Stimulated activated CD8-positive, alpha-beta memory T cell treated with anti-CD3 and anti-CD28 coated beads, Interleukin-15, amount 100 ng/mL, for 4 hours (primary cell): ENCODE results near the gene PAK1.

Experiments used
- DNase-seq, 2 donors: peaks; one replicate each; pipeline ENCODE4 v3.0.0-alpha.2; 2020; ENCODE audit warnings: low read depth in 2 of 2

The PAK1 gene

DNA sequence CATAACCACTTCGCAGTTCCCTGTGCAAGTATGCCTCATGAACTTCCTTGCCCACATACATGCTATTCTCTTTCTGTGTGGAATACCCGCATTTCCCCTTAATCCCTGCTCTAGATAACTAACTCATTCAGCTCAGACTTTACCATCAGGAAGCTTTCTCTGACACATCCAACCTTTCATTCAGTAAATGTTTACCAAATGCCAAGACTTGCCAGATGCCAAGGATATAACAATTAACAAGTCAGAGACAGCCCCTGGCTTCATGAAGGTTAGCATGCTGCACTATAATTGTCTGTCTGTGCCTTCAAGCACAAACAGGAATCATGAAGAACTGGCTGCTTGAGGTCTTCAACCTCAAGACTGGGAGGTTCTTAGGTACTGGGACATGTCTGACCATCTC is 101.2 kb downstream of the PAK1 start:
- no peak for DNase-seq

DNA sequence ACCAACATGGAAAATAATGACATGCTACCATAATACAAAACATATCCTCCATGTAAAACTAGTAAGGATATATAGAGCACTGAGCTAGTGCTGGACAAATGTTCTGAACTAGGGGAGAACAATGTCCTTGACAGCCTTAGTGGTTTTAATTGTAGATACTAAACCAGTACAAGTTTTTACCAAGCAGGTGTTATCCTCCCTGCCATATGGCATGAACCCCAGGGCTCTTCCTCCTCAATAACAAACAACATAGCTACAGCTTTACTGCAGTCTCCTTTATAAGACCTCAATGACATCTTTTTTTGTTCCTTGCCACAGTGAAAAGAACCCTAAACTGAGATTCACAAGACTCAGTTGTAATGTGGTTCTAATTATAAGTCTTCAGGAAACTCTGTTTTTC is 102.2 kb downstream of the PAK1 start:
- DNase-seq: no peak

DNA sequence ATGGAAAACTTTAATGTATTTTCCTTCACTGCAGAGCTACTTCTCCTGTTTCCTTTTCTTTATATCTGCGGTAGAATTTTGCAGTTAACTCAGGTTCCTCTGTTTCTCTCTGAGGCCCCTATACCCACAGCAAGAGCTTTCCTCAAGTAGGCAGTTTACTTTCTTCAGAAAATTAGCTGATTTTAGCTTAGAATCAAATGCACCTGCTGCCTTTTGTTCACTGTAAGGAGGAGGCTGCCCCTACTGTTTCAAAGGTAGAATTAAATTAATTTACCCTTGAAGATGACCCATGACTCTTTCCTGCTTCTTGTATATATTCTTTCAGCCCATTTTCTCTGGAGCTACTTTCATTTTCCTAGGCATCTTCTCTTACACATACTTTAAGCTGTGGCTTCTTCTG is 103.7 kb downstream of the PAK1 start:
- DNase-seq: no peak

DNA sequence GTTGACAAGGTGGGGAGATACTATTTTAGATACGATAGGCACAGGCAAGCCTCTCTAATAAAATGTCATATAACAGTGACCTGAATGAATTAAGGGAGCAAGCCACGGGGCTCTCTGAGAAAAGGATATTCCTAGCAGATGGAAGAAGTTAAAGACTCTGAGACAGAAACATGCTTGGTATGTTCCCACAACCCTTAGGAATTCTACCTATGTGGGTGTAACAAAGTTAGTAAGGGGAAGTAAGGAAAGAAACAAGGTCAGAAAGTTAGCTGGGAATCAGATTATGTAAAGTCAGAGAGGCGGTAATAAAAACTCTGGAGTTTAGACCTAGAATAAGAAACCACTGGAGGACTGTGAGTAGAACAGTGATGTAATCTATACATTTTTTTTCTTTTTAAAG is 112.7 kb downstream of the PAK1 start:
- no peak for DNase-seq

DNA sequence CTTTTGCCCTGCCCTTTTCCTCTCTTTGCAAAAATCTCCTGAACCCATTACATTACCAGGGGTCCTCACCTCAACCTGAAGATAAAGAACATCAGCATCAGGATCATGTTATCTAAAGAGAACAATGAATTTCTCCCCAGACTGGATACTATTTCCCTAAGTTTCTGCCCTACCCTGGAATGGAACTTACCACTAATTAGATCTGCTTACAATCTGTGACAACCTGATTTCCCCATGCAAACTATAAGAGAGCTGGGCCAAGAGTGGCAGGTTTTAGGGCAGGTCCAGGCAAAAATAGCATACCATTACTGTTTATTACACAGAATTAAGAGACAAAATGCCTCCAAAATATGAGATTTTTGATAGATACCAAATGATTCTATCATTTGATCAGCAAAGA is 114.4 kb downstream of the PAK1 start:
- no peak for DNase-seq

DNA sequence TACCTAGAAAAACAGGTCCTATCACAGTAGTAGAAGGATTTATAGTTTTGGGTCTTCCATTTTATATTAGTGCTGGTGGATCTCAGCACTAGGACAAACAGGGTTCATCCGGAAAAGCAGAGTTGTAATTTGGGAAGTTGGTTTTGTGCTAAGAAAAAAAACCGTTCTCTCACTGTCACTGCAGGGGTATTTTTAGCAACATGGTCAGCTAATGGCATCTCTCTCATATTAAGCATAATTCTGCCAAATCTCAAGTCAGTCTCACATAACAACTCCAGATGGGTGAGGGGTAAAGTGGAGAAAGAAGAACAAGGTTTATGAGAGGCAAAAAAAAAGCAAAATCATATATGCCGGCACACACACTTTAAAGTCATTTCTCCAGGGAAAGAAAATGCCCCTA is 120.8 kb downstream of the PAK1 start:
- no peak for DNase-seq

DNA sequence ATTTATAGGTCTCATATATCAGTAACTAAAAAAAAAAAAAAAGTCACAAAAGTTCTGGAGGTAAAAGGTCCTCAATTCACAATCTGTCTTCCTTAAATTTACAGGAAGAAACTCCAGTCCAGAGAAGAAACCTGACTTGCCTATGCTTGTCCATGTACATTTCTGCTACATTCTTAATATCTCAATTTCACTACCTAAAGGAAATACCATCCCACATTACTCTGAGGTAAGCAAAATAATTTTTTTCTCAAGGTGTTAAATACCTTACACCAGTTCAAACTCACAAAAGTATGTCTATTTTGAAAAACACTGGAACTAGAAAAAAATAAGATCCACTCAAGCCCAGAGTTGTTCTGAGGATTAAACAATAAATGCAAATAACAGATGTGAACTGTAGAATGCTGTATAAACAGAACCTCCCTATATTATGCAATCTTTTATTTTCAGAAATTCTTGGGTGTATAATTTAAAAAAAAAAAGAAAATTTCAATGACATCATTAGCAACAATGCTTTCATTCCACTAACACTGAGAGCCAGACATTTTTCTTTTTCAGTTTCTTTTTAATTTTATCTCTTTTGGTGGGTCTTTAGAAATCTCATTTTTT is 122.5 kb downstream of the PAK1 start:
- no peak for DNase-seq

DNA sequence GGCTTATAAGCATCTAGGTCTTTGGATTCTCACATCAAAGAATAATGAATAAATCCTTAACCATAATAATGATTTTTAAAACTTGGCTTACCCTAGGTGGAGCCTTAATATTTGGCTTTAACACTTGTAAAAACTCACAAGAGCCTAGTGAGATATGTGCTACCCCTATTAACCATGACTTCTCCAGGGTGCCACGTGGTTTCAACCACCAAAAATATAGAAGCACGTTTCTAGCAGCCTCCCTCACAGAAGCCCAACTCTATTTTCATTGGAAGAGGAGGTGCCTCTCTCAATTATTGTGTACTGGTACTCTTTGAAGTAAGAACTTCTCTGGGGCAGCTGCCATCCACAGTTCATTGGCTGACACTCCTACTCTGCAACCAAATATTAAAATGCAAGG is 125.9 kb downstream of the PAK1 start:
- DNase-seq: no peak

DNA sequence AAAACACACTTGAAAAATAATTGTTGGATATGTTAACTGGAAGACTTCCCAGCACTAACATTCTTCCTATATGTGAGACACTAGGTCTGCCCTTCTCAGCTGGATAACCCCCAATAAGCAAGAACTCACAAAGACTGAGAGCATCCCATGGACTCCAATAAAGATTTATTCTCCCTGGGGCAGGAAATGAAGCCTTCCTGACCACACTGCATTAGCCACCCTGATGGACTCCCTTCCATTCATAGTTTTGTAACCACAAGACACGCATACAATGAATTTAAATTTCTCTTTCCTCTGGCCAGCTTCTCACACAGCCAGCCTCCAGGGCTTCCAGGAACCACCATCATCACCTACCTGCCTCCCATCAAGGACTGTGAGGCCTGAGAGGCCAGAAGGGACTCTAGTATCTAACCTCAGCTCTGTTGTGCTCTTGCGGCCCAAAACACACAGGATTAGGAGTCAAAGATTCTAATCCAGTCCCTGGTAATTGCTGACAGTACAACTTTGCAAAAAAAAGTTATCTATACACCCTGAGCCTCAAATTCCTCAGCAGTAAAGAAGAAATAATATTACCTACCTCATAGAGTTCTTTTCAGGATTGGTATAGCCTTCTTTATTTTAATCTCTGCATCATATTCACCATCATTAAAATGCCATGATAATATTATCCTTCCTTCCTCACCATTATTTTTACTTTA is 126.8 kb downstream of the PAK1 start:
- no peak for DNase-seq

DNA sequence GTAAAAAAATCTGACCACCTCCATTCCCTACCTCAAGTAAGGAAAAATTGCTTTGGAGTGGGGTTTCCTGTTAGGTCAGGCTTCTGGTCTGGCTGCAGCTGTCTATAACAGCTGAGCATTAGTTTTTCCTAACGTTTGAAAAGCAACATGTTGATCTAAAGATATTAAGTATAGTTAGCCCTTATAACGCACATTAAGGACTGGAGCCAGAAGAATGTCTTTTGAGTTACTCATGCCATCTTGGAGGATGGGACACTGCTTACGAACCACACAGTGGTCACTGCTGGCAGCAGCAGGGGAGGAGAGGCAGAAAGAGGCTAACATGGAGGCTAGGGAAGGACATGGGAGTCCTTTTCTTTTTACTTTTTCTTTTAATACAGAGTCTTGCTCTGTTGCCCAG is 128.3 kb downstream of the PAK1 start:
- DNase-seq: no peak

DNA sequence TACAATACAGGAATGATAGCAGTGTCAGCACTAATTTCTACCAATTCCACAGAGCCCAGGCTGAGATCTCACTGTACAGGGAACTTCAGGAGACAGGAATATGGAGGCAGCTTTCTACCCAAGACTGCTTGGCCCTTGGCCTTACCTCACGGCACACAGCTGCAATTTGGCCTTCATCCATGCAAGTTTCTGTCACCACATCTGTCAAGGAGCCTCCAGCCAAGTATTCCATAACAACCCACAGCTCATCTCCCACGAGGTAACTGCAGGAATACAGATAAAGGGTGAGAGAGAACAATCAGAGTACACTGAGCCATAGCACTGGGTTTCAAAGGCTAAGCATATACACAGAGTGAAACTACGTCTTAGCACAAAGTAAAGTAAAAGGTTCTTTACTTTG is 133.4 kb downstream of the PAK1 start:
- DNase-seq: no peak

DNA sequence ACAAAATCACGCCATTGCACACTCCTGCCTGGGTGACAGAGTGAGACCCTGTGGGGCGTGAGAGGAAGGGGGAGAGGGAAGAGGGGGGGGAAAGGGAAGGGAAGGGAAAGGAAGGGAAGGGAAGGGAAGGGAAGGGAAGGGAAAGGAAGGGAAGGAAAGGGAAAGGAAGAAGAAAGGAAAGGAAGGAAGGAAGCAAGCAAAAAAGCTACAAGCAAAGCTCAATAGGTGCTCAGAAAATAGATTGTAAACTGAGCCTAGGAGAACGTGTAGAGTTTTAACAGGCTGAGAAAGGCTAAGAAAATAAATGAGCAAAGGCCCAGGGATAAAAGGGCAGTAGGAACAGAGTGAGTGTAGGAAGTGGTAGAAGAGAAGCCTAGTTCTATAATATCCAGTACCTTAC is 141.6 kb downstream of the PAK1 start:
- DNase-seq: no peak

DNA sequence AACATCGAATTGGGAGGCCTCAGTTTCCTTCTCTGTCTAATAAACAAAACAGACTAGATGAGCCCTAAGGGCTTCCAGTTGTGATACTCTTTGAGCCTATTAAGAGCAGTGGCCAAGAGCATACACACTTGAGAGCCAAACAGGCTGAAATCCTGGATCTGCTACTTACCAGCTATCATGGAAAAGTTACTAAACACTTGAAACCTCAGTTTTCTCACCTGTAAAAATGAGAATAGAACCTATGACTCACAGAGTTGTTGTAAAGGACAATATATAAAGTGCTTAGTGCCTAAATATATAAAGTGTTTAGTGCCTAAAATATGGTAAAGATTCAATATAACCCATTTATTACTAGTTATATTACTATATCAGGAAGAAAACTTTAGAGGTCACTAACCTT is 148.7 kb downstream of the PAK1 start:
- DNase-seq: no peak

DNA sequence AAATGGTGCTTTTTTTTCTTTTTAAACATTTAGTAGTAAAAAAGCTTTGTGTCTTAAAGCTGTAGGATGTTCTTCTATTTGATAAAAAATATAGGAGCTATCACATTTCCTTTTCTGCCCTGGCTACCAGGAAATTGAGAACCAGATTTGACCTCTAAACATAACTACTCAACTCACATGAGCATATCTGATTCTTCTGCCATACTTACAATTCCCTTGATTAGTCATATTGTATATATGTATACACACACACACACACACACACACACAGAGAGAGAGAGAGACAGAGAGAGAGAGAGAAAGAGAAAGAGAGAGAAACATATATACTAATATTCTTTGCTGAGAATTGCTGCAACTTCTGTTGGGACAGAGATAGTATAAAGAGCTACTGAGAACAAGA is 149.4 kb downstream of the PAK1 start:
- DNase-seq: no peak

DNA sequence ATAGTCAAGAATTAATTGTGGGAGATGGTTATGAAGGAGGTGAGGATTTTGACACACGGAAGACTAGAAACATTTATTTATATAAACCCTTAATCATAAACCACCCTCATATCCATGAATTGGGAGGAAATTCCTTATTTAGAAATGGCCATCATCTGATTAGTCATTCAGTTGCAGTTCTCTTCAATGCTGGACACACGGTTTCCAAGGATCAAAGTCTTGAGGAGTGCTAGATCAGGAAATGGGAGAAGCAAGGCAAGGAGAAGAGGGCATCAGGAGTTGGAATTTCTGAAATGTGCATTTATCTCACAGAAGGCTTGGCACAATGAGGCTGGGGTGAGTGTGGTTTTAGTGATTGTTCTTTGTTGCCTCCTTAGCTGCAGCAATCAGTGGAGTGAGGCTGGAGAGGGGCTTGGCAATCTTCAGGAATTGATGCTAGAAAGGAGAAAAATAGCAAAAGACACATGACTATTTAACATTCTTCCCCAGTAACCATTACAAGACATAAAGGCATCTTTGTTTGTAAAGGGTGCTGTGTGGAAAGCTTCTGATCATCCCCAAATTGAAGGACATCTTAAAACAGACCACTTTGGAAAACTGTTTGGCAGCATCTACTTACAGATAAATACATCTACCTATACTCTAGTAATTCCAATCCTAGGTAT is 150.8 kb downstream of the PAK1 start:
- DNase-seq: no peak

DNA sequence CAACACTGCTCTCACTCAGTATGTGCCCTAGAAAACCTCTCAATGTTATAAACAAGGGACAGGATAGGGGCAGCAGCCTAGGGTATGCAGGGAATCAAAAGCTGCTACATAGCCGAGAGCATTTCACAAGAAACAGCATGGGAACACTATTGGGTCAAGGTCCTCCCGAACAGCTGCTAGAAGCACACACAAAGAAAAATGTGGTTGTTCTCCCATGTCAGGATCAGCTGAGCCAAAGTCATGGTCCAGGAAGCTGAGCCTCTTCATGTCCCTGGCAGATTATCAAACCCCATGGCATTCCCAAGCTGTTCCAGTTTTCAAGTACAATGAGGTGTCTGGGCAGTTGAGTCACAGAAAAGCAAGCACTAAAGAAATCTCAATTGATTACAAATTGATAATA is 151.4 kb downstream of the PAK1 start:
- DNase-seq: no peak

DNA sequence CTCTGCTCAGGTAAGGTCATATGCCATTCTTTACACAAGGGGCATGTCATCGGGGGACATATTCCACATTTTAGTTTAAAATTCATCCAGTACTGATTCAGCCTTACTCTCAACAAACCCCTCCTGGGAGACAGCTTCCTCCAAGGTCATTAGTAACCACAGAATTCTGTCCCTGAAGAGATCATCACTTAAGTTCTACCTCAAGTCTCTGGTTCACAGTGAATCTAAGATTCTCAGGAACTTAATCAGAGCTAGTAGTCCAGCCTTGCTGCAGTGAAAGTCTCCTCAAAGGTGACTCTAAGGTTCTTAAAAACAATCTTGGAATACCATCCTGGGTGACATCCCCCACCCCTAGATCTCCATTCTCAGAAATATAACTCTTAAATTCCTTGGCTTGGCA is 153.5 kb downstream of the PAK1 start:
- DNase-seq: no peak

DNA sequence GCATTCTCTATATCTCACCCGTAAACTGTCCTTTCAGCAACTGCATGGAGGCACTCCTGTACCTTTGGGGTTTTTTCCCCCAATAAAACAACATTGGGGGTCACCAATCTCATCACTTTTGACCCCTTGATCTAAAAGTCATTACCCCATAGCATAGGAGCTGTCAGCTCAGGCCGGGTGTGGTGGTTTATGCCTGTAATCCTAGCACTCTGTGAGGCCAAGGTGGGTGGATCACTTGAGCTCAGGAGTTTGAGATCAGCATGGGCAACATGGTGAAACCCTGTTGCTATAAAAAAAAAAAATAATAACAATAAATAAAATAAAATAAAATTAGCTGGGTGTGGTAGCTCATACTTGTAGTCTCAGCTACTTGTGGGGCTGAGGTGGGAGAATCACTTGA is 155.3 kb downstream of the PAK1 start:
- DNase-seq: no peak

DNA sequence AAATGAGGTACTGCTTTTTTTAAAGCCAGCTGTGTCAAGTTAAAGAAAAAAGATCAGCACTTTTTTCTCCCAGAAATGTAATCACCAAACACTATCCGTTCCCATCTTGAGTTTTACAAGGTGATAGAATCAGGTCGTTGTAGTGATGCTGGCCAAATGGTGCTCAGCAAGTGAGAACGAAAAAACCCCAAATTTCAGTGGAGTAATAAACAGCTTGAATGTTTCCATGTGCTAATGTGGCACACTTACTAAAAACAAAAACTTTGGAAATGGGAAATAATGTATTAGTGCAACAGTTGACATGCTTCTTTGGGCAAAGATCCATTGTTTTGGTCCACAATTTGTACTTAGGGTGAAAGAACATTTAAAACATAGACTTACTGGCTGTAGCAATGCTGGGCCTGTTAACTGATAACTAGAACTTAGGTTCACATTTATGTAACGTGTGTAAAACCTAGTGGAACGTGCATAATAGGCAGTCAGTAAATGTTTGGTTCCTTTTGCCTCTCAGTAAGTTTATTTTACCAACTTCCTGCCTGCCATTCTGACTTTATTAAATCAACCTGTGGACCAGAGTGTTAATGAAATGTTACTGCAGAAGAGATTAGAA is 157.1 kb downstream of the PAK1 start:
- no peak for DNase-seq

DNA sequence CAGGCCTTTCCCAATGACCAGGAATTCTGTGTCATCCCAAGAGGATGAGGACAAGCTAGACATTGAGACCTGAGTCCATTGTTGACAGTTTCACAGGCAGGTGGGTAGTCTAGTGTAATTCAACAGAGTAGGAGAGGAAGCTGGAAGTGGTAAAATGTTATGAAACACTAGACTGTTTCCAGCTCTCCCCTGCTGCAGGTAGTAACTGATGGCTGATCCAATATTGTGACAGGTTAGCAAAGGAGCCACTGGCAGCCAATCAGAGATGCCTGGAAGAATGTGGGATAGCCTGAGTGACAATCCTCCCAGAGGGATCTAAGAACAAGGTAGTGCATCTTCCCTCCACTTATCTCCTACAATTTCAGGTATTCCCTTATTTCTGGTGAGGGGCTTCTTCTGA is 161.8 kb downstream of the PAK1 start:
- DNase-seq: no peak

DNA sequence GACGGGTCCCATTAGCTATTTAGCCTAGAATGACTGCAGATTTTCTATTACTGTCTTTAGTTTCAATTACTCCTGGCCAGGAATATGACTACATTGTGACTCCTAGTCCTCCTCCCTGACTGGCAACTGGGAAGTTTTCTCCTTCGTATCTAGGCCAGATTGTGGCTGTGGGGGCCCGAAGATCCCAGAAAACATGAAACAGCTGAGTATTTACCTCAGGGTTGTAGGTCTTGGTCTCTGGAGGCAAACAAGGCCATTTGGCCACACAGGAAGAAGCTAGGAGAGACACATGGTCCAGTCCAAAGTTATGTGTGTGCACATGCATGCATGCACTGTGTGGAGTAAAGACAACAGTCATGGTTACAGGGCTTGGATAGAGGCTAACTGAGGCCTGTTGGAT is 162.2 kb downstream of the PAK1 start:
- DNase-seq: no peak

DNA sequence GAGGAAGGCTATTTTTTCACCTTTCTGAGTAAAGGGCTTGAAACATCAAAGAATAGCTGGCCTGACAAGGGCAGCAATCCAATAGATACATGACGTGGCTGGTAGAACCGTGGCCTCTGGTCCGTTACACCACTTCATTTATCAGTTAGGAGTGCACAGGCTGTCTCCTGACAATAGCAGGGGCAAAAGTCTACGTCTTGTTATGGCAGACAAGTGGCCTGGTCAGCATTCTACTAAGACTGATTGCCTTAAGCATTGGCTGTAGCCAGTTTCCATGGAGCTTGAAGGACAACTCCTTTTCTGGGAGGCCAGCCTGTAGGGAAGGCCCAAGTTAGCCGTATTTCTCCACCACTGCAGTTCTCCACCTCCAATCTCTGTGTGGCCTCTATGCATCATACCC is 163.2 kb downstream of the PAK1 start:
- no peak for DNase-seq

DNA sequence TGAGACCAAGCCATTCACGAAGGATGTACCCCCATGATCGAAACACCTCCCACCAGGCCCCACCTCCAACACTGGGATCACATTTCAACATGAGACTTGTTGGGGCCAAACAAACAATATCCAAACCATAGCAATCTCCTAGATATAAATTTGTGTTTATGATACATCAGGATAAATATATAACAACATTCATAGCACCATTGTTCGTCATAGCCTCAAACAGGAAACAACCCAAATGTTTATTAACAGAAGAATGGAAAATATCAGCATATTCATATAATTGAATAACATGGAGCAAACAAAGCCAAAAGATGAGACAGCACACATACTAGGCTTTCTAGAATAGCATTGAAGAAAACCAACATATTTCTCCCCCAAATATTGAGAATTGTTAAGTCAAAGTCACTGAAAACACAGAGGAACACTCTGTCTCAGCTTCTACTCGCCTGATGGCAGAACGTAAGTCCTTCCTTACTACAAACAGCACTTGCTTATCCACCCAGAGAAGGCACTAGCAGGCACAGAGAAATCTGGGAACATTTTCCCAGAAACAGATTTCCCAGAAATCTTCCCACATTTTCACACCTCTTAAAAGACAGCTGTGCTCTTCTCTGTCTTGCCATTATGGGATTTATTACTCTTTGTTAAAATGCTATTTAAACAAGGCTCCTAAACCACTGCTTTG is 164.4 kb downstream of the PAK1 start:
- no peak for DNase-seq
